ENCODE measurements around the gene TRABD2A.

TRABD2A gene

GRCh38 chr2:84849271-84849952 is 31.5 kb downstream of the TRABD2A start:
- DNase-seq (ENCODE audit: low spot score), result no peak

- DNase-seq (ENCODE audit: low spot score), result no peak
Observed at GRCh38 chr2:84847326-84848050, 33.4 kb downstream of the TRABD2A start.

GRCh38 chr2:84846741-84847142 is 34.1 kb downstream of the TRABD2A start:
- DNase-seq (ENCODE audit: low spot score), result no peak

DNA sequence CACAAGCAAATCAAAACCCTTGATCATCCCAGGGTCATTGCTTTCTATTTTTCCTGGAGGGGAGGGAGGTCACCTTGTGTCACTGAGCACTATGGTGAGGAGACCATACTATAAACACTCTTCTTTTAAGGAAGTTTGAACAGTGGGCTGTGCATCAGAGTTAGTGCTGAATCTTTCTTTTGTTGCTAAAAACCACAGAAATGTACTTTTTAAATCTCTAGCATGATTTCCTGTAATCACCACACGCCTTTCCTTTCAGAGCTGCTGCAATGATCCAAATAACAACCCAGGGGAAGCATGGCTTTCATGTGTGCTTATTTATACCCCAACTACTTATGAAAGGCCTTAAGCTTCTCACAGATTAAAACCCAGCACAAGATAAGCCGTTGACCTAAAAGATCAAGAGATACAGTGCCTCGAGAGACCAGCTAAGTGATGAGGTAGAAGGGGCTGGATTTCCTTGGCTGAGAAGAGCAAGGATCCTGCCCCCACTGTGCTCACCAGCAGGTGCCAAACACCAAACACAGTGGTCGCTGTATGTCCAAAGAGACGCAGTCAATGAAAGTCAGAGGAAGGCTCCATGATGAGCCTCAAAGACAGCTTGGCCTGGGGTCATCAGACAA is 34.7 kb downstream of the TRABD2A start:
- no peak for DNase-seq (ENCODE audit: low spot score)

- DNase-seq (ENCODE audit: low spot score), result no peak
Observed at GRCh38 chr2:84844141-84844540, 36.7 kb downstream of the TRABD2A start.

GRCh38 chr2:84841577-84841976 is 39.3 kb downstream of the TRABD2A start:
- no peak for DNase-seq (ENCODE audit: low spot score)

- no peak for DNase-seq (ENCODE audit: low spot score)
Observed at GRCh38 chr2:84840306-84840705, 40.6 kb downstream of the TRABD2A start.

- DNase-seq (ENCODE audit: low spot score), result no peak
Observed at GRCh38 chr2:84839851-84840250, 41.0 kb downstream of the TRABD2A start.

DNA sequence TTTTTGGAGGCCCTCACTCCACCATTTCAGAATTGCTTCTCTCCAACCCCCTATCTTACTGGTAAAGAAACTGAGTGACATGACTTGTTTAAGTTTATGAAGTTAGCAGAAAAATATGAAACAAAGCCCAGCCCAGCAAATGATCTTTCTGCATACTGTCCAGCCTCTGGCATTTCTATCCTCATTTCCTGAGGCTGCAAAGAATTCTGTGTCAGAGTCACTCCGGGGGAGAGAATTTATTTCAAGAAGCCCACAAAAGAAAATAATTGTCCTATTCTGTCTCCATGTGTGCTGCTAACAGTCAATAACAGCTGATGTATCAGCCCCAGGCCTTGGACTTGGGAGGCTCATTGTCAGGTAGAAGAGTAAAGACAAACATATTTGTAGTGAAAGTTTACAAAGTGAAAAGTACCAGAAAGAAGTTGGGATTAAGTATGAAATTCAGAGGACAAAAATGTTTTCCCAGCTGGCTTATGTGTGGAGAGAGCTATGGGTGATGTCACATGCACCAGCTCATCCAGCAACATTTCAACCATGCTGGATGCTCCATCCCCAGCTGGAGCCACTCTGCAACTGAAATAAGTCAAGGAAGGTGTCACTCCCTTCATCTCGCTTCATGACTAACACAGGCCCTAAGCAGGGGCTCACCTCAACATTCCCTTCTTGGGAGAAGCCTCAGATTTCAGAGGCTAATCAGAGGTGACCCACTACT is 42.3 kb downstream of the TRABD2A start:
- DNase-seq (ENCODE audit: low spot score), result no peak

GRCh38 chr2:84836215-84836614 is 44.7 kb downstream of the TRABD2A start:
- DNase-seq (ENCODE audit: low spot score), result no peak

- no peak for DNase-seq (ENCODE audit: low spot score)
Observed at GRCh38 chr2:84833481-84834150, 47.3 kb downstream of the TRABD2A start.

DNA sequence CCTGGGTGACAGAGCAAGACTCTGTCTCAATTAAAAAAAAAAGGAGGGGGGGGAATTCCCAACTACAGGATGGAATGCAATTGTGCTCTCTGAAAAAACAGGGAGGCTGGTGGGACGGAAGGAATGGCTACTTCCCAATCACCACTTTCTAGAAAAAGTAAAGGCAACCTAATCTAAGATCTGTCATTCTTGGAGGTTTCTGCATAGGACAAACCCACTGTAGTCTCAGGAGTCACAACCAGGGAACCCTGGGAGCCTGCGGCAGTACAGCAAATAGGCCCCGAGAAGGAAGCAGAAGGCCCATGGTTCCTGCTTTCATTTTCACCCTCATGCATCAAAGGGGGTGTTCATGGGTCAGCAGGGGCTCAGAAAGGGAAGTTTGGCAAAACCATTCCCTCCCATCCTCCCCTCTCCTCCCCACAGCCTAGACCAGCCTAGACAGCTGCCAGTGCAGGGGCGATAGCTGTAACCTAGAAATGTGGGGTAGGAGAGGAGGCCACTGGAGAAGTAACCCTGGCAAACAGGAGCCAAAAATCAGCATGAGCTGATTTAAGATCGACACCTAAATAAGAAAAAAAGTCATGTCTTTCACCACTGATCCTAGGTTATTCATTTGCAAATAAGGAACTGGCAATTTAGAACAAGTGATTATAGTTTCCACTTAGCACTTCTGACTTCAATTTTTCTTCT is 48.0 kb downstream of the TRABD2A start:
- DNase-seq (ENCODE audit: low spot score), result no peak

DNA sequence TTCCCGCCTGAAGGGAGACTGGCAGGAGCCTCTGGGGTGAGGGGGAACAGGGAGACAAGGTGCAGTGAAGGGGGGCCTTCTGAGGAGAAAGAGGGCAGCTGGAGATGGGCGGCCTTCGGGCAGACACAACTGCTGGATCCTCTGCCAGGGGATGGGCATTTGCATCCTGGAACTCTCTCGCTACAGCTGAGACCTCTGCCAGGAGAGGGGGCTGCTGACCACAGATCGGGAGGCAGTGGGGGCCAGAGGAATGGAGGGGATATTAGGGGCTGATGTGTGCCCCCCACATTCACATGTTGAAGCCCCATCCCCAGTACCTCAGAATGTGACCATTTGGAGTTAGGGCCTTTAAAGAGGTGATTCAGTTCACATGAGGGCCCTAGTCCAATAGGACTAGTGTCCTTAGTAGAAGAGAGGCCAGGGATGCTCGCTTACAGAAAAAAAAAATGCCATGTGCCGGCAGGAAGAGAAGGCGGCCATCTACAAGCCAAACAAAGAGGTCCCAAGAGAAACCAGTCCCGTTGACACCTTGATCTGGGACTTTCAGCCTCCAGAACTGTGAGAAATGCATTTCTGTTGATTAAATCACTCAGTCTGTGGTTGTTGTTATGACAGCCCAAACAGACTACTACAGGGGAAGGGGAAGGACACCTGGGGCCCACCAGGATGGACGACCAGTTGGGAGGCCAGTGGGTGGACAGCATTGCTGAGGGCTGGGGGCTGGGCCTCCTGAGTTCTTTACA is 50.0 kb downstream of the TRABD2A start:
- no peak for DNase-seq (ENCODE audit: low spot score)

DNA sequence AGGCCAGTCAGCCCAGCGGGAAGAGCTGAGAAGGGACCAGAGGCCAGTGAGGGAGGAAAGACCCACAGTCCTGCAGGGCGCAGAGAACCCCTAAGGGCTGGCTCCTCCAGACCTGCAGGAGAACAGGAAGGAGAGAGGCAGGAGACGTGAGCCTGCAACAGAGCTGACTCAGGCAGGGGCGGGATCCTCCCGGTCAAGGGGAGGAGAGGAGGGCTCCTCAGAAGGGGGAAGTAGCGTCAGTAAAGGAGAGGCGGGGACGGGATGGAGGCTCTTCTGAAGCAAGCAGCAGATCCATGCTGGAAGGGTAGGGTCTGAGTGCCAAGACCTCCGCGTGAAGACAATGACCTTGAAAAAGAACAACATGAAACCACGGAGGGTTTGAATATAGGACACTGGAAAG is 50.8 kb downstream of the TRABD2A start:
- no peak for DNase-seq (ENCODE audit: low spot score)

- DNase-seq (ENCODE audit: low spot score), result no peak
Observed at GRCh38 chr2:84829693-84830092, 51.2 kb downstream of the TRABD2A start.

GRCh38 chr2:84827978-84828575 is 52.8 kb downstream of the TRABD2A start:
- DNase-seq (ENCODE audit: low spot score), result no peak

DNA sequence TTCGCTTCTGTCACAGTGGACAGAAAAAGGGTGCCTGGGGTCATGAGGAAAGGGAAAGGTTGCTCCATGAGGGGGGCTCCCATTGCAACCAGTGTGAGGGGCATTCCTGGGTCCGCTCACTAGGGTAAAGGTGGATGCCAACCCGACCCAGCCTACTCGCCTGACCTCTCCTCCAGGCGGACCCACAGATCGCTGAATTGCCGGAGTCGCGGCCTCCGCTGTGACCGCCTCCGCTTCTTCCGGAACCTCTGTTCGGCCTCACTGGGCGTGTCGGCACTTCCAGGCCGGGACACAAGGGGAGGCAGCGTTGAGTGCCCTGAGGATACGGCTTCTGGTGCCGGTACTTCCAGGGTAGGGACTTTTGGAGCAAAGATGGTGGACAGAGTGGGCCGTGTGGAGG is 57.1 kb downstream of the TRABD2A start:
- no peak for DNase-seq (ENCODE audit: low spot score)

- DNase-seq (ENCODE audit: low spot score), result no peak
Observed at GRCh38 chr2:84823229-84823628, 57.7 kb downstream of the TRABD2A start.

DNA sequence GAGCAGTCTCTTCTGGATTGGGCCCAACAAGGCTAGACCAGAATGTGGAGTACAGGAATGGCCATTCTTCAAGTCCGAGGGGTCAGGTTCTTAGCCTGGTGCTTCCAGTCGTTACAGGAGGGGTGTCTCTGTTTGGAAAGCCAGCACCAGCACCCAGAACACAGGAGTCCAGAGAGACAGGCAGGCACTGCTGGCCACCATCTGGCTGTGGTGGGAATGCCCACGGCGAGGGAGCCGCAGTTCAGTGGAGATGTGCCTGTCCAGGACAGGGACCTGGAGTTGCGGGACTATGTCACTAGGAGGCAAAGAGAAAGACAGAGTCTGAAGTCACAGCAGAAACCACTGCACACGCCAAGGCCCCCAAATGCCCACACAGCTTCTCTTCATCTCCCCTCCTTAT is 59.1 kb downstream of the TRABD2A start:
- no peak for DNase-seq (ENCODE audit: low spot score)

DNA sequence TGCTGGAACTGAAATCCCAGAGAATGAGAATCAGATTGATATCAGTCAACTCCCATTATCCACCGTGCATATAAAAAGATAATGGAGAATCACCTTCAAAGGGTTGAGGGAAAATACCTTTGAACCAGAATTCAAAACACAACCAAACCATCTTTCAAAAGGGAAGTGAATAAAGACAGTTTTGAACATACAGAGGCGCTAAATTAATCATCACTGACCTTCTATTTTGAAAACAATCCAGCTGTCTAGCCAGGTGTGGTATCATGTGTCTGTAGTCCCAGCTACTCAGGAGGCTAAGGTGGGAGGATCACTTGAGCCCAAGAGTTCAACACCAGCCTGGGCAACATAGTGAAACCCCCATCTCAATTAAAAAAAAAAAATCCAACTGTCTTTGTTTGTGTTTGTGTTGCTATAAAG is 63.6 kb downstream of the TRABD2A start:
- DNase-seq (ENCODE audit: low spot score), result no peak
